Fibroblast of lung (primary cell): ENCODE results near the gene SIK3. TPM values are rescaled to one million over a fixed set of nuclear protein-coding genes. Genes with fewer than 3 reads are reported as not detected.

Source experiments
- DNase-seq, 2 donors: peaks; one replicate each; pipeline versions ENCODE4 v3.0.0 to v3.0.0-alpha.2; 2010; ENCODE audit warnings: low read depth in 2 of 2
- H2AFZ ChIP-seq: 2 replicates; pipeline ENCODE4 v1.5.1; 2012; ENCODE audit warnings: low read length, control low read depth, inconsistent platforms
- H3K27ac ChIP-seq: 2 replicates; pipeline ENCODE4 v1.5.1; 2011; ENCODE audit warnings: low read length, control low read depth; ENCODE audit not compliant: insufficient read depth
- H3K27me3 ChIP-seq: 2 replicates; pipeline ENCODE4 v1.5.1; 2011; ENCODE audit warnings: mild to moderate bottlenecking, low read length; ENCODE audit not compliant: control insufficient read depth, insufficient read depth
- H3K36me3 ChIP-seq: 2 replicates; pipeline ENCODE4 v1.5.1; 2011; ENCODE audit warnings: low read length; ENCODE audit not compliant: control insufficient read depth, insufficient read depth
- H3K4me1 ChIP-seq: 2 replicates; pipeline ENCODE4 v1.5.1; 2011; ENCODE audit warnings: low read length; ENCODE audit not compliant: control insufficient read depth, insufficient read depth; ENCODE audit errors: extremely low read depth
- H3K4me2 ChIP-seq: 2 replicates; pipeline ENCODE4 v1.5.1; 2011; ENCODE audit warnings: low read length, control low read depth; ENCODE audit not compliant: insufficient read depth; ENCODE audit errors: extremely low read depth
- H3K4me3 ChIP-seq, 4 experiments: fragments of 200-600 bp in 1 of 4; sonication (generic) in 1 of 4; replicated peaks in 1 of 4; 2 replicates each; pipeline ENCODE4 v1.5.1; 2011 to 2016; ENCODE audit warnings: low read length in 4 of 4, low read depth in 3 of 4, mild to moderate bottlenecking in 3 of 4, control low read depth in 2 of 4, inconsistent platforms in 1 of 4, mixed read lengths in 1 of 4; ENCODE audit not compliant: insufficient read depth in 1 of 4; ENCODE audit errors: control extremely low read depth in 1 of 4
- H3K79me2 ChIP-seq: 2 replicates; pipeline ENCODE4 v1.5.1; 2012; ENCODE audit warnings: mild to moderate bottlenecking, low read length, inconsistent platforms; ENCODE audit not compliant: control insufficient read depth, insufficient read depth
- H3K9ac ChIP-seq: 2 replicates; pipeline ENCODE4 v1.5.1; 2011; ENCODE audit warnings: mild to moderate bottlenecking, low read length, control low read depth; ENCODE audit not compliant: insufficient read depth
- H3K9me3 ChIP-seq: 2 replicates; pipeline ENCODE4 v1.5.1; 2012; ENCODE audit warnings: low read depth, low read length; ENCODE audit not compliant: control insufficient read depth, insufficient read depth
- H4K20me1 ChIP-seq: 2 replicates; pipeline ENCODE4 v1.5.1; 2011; ENCODE audit warnings: low read length; ENCODE audit not compliant: control insufficient read depth, insufficient read depth; ENCODE audit errors: extremely low read depth
- CTCF ChIP-seq, 2 donors: IDR thresholded peaks in 1 of 2; conservative IDR thresholded peaks in 1 of 2; 1 replicate in 1 of 2; 2 replicates in 1 of 2; pipeline ENCODE4 v1.5.1; 2011 to 2012; ENCODE audit warnings: low read length in 2 of 2, control low read depth in 1 of 2, inconsistent platforms in 1 of 2, low read depth in 1 of 2, mild to moderate bottlenecking in 1 of 2
- EZH2 ChIP-seq: IDR thresholded peaks from 2 replicates; pipeline ENCODE4 v1.5.1; 2012; ENCODE audit warnings: low read length, control low read depth, mild to moderate bottlenecking; ENCODE audit errors: missing control alignments
- polyA plus RNA-seq, 2 donors: library from polyadenylated mRNA; depleted of rRNA in 1 of 2; stranded (reverse) in 1 of 2; unstranded in 1 of 2; fragments of >200 nt; gene quantifications; 2 replicates each; pipeline ENCODE4 v1.2.1, GENCODE V29; 2011 to 2012; ENCODE audit warnings: missing spikeins in 1 of 2
- total RNA-seq: library from RNA; depleted of rRNA; stranded (reverse); fragments of >200 nt; gene quantifications from 2 replicates; pipeline ENCODE4 v1.2.1, GENCODE V29; 2014

Gene SIK3
- total and polyA plus RNA-seq, 2 donors (not counting 1 experiment from before 2014, with no cell fraction given), result 7.1 to 22.8 TPM

GRCh38 chr11:116888024-116888423 is 210.2 kb downstream of the SIK3 start:
- Histone ChIP-seq H3K27ac (no peak overlapping the region), H3K4me1 (peaks cover 3% of the 10 kb centered on the region), H2AFZ (no peak overlapping the region), H3K27me3 (no peaks in the 10 kb centered on the region), H3K9me3 (no peaks in the 10 kb centered on the region), H3K9ac (no peak overlapping the region), H3K4me2 (no peak overlapping the region), H3K4me3 (no peak overlapping the region), H3K79me2 (no peaks in the 10 kb centered on the region), H4K20me1 (no peaks in the 10 kb centered on the region), H3K36me3 (no peaks in the 10 kb centered on the region)
- peak in 1 of 2 donors; percentile 76 for DNase-seq
- TF ChIP-seq EZH2, result no peak
- TF ChIP-seq CTCF (conservative IDR thresholded peaks at IDR 0.05 in 1 of 2, IDR thresholded peaks at IDR 0.05 in 1 of 2; ENCODE audit: low read depth in 1 of 2, low read length in 2 of 2), result no peak

GRCh38 chr11:116885951-116886655 is 212.1 kb downstream of the SIK3 start:
- DNase-seq, result peak; percentile 83 to 84
- TF ChIP-seq CTCF (conservative IDR thresholded peaks at IDR 0.05 in 1 of 2, IDR thresholded peaks at IDR 0.05 in 1 of 2; ENCODE audit: low read depth in 1 of 2, low read length in 2 of 2) (no peak), EZH2 (no peak)
- Histone ChIP-seq H3K36me3 (no peaks in the 10 kb centered on the region), H3K4me1 (peaks cover 5% of the 10 kb centered on the region), H3K27ac (peak overlapping the region; percentile 1), H2AFZ (no peak overlapping the region), H4K20me1 (no peaks in the 10 kb centered on the region), H3K79me2 (no peaks in the 10 kb centered on the region), H3K9ac (no peak overlapping the region), H3K4me3 (no peak overlapping the region), H3K27me3 (no peaks in the 10 kb centered on the region), H3K4me2 (peak overlapping the region; percentile 25), H3K9me3 (no peaks in the 10 kb centered on the region)

- H4K20me1 ChIP-seq, result no peaks in the 10 kb centered on the region
- H3K27me3 ChIP-seq, result no peaks in the 10 kb centered on the region
- no peaks in the 10 kb centered on the region for H3K79me2 ChIP-seq
- H3K9ac ChIP-seq, result no peak overlapping the region
- no peaks in the 10 kb centered on the region for H3K9me3 ChIP-seq
- peaks cover 8% of the 10 kb centered on the region for H3K4me1 ChIP-seq
- no peak for TF ChIP-seq EZH2
- TF ChIP-seq CTCF (conservative IDR thresholded peaks at IDR 0.05 in 1 of 2, IDR thresholded peaks at IDR 0.05 in 1 of 2; ENCODE audit: low read depth in 1 of 2, low read length in 2 of 2), result no peak
- peak overlapping the region; percentile 27 for H3K4me2 ChIP-seq
- no peak overlapping the region for H2AFZ ChIP-seq
- H3K4me3 ChIP-seq, result no peak overlapping the region
- H3K27ac ChIP-seq, result peak overlapping the region; percentile 6
- DNase-seq, result peak; percentile 88 to 89
- H3K36me3 ChIP-seq, result no peaks in the 10 kb centered on the region
These were observed 215.8 kb downstream of the SIK3 start for GRCh38 chr11:116882386-116882785.
